Right cardiac atrium (tissue), 5 donors: ENCODE data around the gene IGF1R. TPM values are rescaled to one million over a fixed set of nuclear protein-coding genes. Genes with fewer than 3 reads are reported as not detected.

Source experiments
- ATAC-seq, 2 donors: fragments of 200-7000 bp; cut with Tn5 transposase; one replicate each; pipeline versions ENCODE4 v1.8.0 to v1.9.1; 2020; ENCODE audit warnings: moderate library complexity in 2 of 2, mild to moderate bottlenecking in 1 of 2
- DNase-seq, 3 donors: peaks; one replicate each; pipeline ENCODE4 v3.0.0-alpha.2; 2020
- H3K27ac ChIP-seq: one replicate; pipeline ENCODE4 v1.5.1; 2013; ENCODE audit warnings: mild to moderate bottlenecking, low read length, control low read depth, moderate library complexity
- H3K27me3 ChIP-seq: one replicate; pipeline ENCODE4 v1.6.1; 2013; ENCODE audit not compliant: control insufficient read depth, insufficient read depth
- H3K4me1 ChIP-seq: one replicate; pipeline ENCODE4 v1.6.1; 2013; ENCODE audit warnings: low read length; ENCODE audit not compliant: control insufficient read depth, insufficient read depth
- H3K4me3 ChIP-seq: one replicate; pipeline ENCODE4 v1.5.1; 2013; ENCODE audit warnings: low read length, control low read depth
- H3K9me3 ChIP-seq: one replicate; pipeline ENCODE4 v1.6.1; 2013; ENCODE audit warnings: low read length; ENCODE audit not compliant: control insufficient read depth
- WGBS: extraction: QIAGEN DNeasy Blood & Tissue Kit; methylation state at CpG from one replicate; pipeline ENCODE4 v1.1.7; 2013; 5-methylcytosine and 5-hydroxymethylcytosine counted together
- intact Hi-C, 4 donors: fragments of 100-400 bp; cut with DNase I; formaldehyde crosslinking; loops; one replicate each; pipeline versions ENCODE4 v1.11.0 to v1.14.0; 2022 to 2023
- polyA plus RNA-seq: library from polyadenylated mRNA; stranded (reverse); fragments of 200-250 nt; gene quantifications from one replicate; pipeline ENCODE4 v1.2.3, GENCODE V29; 2013
- total RNA-seq, 4 donors: library from RNA; stranded (reverse); fragmentation: NEBNext Ultra II Directional; extraction: Animal tissue kit (Norgen Biotek cat#: 25700); gene quantifications; one replicate each; pipeline ENCODE4 v1.2.1, GENCODE V29; 2021
- donor health status: healthy with polysubstance abuse.
- donor health status: DM: no; HTN: yes; CAD: no.
- donor health status: DM: no; HTN: no; CAD: no.
- donor health status: DM: no; HTN: yes; CAD: no; lungs with severe emphysema.
- donor health status: DM: yes; HTN: yes; CAD: no.

The IGF1R gene
- total and polyA plus RNA-seq, 5 donors: 9.0 to 52.3 (median 34.4) TPM

DNA sequence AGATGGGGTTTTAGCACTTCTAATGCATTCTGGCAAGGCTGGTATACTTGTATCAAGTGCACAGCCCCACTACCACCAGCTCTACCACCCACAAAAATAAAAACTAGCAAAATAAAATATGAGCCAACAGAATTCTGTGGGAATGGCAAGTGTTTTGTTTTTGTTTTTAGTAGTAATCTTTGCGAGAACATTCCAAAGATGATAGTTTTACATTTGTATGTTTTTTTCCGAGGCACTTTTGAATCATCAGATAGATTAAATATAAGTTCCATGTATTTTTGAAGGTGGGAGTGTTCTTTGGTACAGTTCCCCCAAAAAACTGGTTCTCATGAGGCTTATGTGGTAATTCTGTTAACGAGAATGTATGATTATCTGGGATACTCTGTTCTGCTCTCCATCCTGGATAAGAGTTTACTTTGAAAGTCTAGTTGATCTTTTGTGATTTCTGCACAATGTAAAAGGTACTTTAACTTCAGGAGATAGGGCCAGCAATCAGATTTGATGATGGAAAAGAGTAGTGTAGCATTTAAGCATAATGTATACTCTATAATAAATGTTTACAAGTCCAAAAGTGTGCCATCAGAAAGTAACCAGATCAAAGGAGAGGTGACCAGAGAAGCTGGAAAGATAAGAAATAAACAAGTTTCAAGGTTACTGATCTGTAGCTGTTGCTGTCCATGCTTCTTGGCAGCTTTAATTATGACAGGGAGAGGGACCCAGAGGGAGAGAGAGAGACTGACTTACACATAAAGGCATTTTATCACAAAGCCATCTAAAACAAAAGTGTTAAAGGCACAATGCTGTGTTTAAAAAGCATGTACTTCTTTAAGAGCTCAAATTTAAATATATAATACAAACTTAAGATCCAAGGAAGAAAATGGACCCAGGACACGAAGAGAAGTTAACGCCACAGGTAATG lies 228.4 kb downstream of the IGF1R start:
- no peaks in the 10 kb centered on the region for H3K9me3 ChIP-seq
- H3K4me1 ChIP-seq: peaks cover 14% of the 10 kb centered on the region
- intact Hi-C loops: loop anchor here in 1 of 4 donors (10.0 kb wide), 1 partner anchor 188 kb away; no protein-coding TSS in a partner anchor
- WGBS: 67% methylated on average over 5 of the region's 5 CpGs
- DNase-seq (no peak), ATAC-seq (no peak)
- no peaks in the 10 kb centered on the region for H3K27me3 ChIP-seq
- no peak overlapping the region for H3K4me3 ChIP-seq
- no peak overlapping the region for H3K27ac ChIP-seq

- H3K4me3 ChIP-seq: no peak overlapping the region
- no peaks in the 10 kb centered on the region for H3K9me3 ChIP-seq
- peak overlapping the region; percentile 80 for H3K27ac ChIP-seq
- peaks cover 19% of the 10 kb centered on the region for H3K4me1 ChIP-seq
- no peaks in the 10 kb centered on the region for H3K27me3 ChIP-seq
- 68% methylated on average over 3 of the region's 3 CpGs for WGBS
- peak; percentile 33 to 42 for ATAC-seq
- DNase-seq: no peak
- intact Hi-C loops: loop anchor here in 1 of 4 donors (10.0 kb wide), 1 partner anchor 187 kb away; no protein-coding TSS in a partner anchor
Observed at GRCh38 chr15:98878172-98878571, 229.8 kb downstream of the IGF1R start.

GRCh38 chr15:98878862-98879261 lies 230.5 kb downstream of the IGF1R start:
- Histone ChIP-seq H3K27me3 (no peaks in the 10 kb centered on the region), H3K4me1 (peaks cover 19% of the 10 kb centered on the region), H3K4me3 (no peak overlapping the region), H3K27ac (peak overlapping the region; percentile 51), H3K9me3 (no peaks in the 10 kb centered on the region)
- DNase-seq (no peak), ATAC-seq (no peak)
- intact Hi-C loops: loop anchor here in 1 of 4 donors (10.0 kb wide), 1 partner anchor 186 kb away; no protein-coding TSS in a partner anchor
- 93% methylated on average over 14 of the region's 14 CpGs for WGBS

GRCh38 chr15:98881526-98882520 lies 233.5 kb downstream of the IGF1R start:
- H3K9me3 ChIP-seq: no peaks in the 10 kb centered on the region
- intact Hi-C loops: no loop called here
- no peak overlapping the region for H3K4me3 ChIP-seq
- ATAC-seq (peak; percentile 27 to 37), DNase-seq (peak; percentile 39 to 63 (median 61))
- H3K4me1 ChIP-seq: peaks cover 13% of the 10 kb centered on the region
- WGBS: 65% methylated on average over 14 of the region's 14 CpGs
- H3K27ac ChIP-seq: no peak overlapping the region
- no peaks in the 10 kb centered on the region for H3K27me3 ChIP-seq

DNA sequence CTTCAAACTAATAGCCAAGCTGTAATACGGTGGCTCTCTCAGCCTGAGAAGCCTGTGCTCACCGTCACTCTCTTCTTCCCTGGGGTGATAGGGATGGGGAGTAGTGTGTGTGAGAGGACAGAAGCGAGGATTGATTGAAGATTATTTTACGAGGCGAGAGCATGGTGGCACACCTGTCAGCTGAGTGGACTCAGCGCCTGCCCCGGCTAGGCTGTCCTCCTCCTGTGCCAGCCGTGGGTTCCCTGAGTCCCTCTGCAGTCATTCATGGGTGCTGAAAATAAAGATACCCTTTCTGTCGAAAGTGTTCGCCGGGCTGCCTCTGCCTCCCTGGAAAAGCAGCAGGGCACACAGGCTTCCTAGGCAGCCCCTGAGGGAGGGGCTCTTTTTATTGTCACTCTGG lies 235.1 kb downstream of the IGF1R start:
- intact Hi-C loops: no loop called here
- Histone ChIP-seq H3K27ac (peak overlapping the region; percentile 25), H3K9me3 (no peaks in the 10 kb centered on the region), H3K4me3 (no peak overlapping the region), H3K4me1 (peaks cover 9% of the 10 kb centered on the region), H3K27me3 (no peaks in the 10 kb centered on the region)
- ATAC-seq (peak; percentile 25 to 52), DNase-seq (peak in 1 of 3 donors; percentile 57)
- WGBS: 69% methylated on average over 11 of the region's 11 CpGs

DNA sequence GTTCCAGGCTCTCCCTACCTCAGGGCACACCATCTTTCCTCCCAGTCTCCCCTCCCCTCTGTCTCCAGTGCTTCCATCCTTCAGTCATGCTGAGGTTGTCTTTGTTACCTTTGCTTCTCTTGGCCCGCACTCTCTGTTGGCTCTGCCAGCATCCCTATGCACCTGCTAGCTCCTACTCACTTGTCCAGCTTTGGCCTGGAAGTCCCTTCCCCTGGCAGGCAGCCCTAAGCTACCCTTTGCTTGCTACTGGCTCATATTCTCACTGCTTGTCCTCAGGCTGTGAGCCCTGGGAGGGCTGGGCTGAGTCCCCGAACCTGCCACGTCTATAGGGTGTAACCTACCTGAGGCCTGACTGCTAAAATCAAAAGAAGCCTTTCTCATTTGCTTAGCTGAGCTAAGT lies 236.6 kb downstream of the IGF1R start:
- peak in 1 of 2 donors; percentile 27 for ATAC-seq
- WGBS: 73% methylated on average over 3 of the region's 3 CpGs

DNA sequence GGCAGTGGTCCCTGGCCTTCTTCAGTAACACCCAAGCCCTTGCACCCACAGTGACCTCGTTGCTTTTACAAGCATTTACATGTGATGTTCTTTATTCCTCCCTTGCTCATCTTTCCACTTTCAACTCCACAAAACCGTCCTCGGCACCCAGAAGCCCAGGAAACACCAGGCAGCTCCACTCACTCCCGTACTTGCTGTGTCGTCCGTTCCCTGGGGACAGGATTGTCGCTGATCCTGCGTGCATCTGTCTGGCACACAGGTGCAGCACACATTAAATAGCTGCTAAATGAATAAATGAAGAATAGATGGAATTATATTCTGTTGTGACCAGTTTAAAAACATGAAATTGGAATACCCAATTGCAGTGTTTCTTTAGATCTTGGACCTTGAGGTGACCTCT lies 239.6 kb downstream of the IGF1R start:
- whole genome bisulfite sequencing: 92% methylated on average over 8 of the region's 8 CpGs
- H3K4me1 ChIP-seq: peaks cover 9% of the 10 kb centered on the region

More for the DNA sequence above, 236.6 kb downstream of the IGF1R start:
- H3K9me3 ChIP-seq: no peaks in the 10 kb centered on the region
- peaks cover 9% of the 10 kb centered on the region for H3K4me1 ChIP-seq
- no peak overlapping the region for H3K4me3 ChIP-seq
- intact Hi-C loops: no loop called here
- peak overlapping the region; percentile 84 for H3K27ac ChIP-seq
- no peak for DNase-seq
- H3K27me3 ChIP-seq: no peaks in the 10 kb centered on the region

DNA sequence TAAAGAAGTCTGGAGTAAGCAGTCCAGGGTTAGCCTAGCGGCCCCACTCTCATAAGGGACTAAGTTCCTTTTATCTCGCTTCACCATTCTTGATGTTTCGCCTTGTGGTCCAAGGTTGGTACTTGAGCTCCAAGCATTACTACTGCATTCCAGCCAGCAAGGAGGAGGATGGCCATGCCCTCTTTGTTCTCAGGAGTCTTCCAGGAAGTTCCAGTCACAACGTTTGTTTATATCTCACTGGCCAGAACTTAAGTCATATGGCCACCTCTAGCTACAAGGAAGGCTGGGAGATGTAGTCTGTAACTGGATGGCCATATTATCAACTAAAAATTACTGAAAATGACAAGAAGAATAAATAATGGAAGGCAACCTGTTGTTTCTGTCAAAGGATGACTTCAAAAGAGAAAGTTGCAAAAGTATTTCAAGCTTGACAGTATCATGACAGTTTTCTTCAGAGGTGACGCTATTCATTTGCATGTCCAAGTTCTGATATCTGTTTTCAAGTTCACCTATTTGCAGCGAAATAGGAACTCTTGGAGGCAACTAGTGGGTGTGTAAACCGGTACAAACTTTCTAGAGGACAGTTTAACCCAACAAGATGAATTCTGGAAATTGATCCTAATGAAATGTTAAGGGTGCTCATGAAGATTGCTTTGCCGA lies 240.6 kb downstream of the IGF1R start:
- ATAC-seq (no peak), DNase-seq (no peak)
- no peak overlapping the region for H3K27ac ChIP-seq
- 87% methylated on average over 8 of the region's 8 CpGs for WGBS
- peaks cover 9% of the 10 kb centered on the region for H3K4me1 ChIP-seq
- no peak overlapping the region for H3K4me3 ChIP-seq
- intact Hi-C loops: no loop called here
- H3K27me3 ChIP-seq: no peaks in the 10 kb centered on the region
- no peaks in the 10 kb centered on the region for H3K9me3 ChIP-seq

More for the DNA sequence above, 239.6 kb downstream of the IGF1R start:
- Histone ChIP-seq H3K27me3 (no peaks in the 10 kb centered on the region), H3K4me3 (no peak overlapping the region), H3K27ac (no peak overlapping the region), H3K9me3 (no peaks in the 10 kb centered on the region)
- DNase-seq (no peak), ATAC-seq (no peak)
- intact Hi-C loops: no loop called here

GRCh38 chr15:98889930-98890695 lies 241.8 kb downstream of the IGF1R start:
- no peak overlapping the region for H3K4me3 ChIP-seq
- H3K9me3 ChIP-seq: no peaks in the 10 kb centered on the region
- intact Hi-C loops: no loop called here
- H3K4me1 ChIP-seq: peaks cover 6% of the 10 kb centered on the region
- H3K27me3 ChIP-seq: no peaks in the 10 kb centered on the region
- DNase-seq (no peak), ATAC-seq (no peak)
- WGBS: 94% methylated on average over 12 of the region's 12 CpGs
- no peak overlapping the region for H3K27ac ChIP-seq

DNA sequence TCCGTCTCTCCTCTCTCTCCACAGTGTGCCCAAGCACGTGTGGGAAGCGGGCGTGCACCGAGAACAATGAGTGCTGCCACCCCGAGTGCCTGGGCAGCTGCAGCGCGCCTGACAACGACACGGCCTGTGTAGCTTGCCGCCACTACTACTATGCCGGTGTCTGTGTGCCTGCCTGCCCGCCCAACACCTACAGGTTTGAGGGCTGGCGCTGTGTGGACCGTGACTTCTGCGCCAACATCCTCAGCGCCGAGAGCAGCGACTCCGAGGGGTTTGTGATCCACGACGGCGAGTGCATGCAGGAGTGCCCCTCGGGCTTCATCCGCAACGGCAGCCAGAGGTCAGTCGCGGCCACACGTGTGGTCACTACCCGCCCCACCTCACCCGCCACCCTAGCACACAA lies 243.0 kb downstream of the IGF1R start:
- ATAC-seq: peak in 1 of 2 donors; percentile 18
- intact Hi-C loops: no loop called here
- Histone ChIP-seq H3K4me3 (no peak overlapping the region), H3K27ac (no peak overlapping the region), H3K27me3 (no peaks in the 10 kb centered on the region), H3K9me3 (no peaks in the 10 kb centered on the region), H3K4me1 (peaks cover 5% of the 10 kb centered on the region)
- DNase-seq: no peak
- 97% methylated on average over 31 of the region's 31 CpGs for WGBS
